ENCODE data around the gene GDF2. TPM values are rescaled to one million over a fixed set of nuclear protein-coding genes. Genes with fewer than 3 reads are reported as not detected.

Gene GDF2
- total and polyA plus RNA-seq, 2 experiments from 2014 or later = 0.39 TPM; not detected in 1

GRCh38 chr10:47311193-47311931 lies 10.9 kb upstream of the GDF2 start:
- TF ChIP-seq EZH2phosphoT487 (IDR thresholded peaks at IDR 0.05; ENCODE audit: low read depth, severe bottlenecking, unreplicated experiment) = no peak
- no peak for TF ChIP-seq EZH2 (IDR thresholded peaks at IDR 0.05; ENCODE audit: borderline replicate concordance)
- TF ChIP-seq CTCF (IDR thresholded peaks at IDR 0.05; ENCODE audit: poor library complexity) = no peak
- no peak overlapping the region for H3K4me3 ChIP-seq
- H3K27ac ChIP-seq = no peak overlapping the region

GRCh38 chr10:47311932-47312662 lies 10.2 kb upstream of the GDF2 start:
- no peak for TF ChIP-seq EZH2 (IDR thresholded peaks at IDR 0.05; ENCODE audit: borderline replicate concordance)
- peak; percentile 92 for TF ChIP-seq CTCF (IDR thresholded peaks at IDR 0.05; ENCODE audit: poor library complexity)
- no peaks in the 10 kb centered on the region for H3K9me2 ChIP-seq (replicated peaks; ENCODE audit: insufficient read depth)
- no peak overlapping the region for H3K4me3 ChIP-seq
- WGBS (ENCODE audit: low lambda C conversion rate, missing lambda C conversion rate) = 34% methylated on average over 20 of the region's 20 CpGs
- DNase-seq (ENCODE audit: low spot score) = peak; percentile 88
- no peaks in the 10 kb centered on the region for H3K79me2 ChIP-seq
- no peaks in the 10 kb centered on the region for H3K9me3 ChIP-seq (ENCODE audit: low read depth)
- H3K4me2 ChIP-seq = no peak overlapping the region
- H2AFZ ChIP-seq = no peak overlapping the region
- no peak overlapping the region for H3K27ac ChIP-seq
- peaks cover 11% of the 10 kb centered on the region for H3K4me1 ChIP-seq (ENCODE audit: insufficient read depth)
- no peaks in the 10 kb centered on the region for H4K20me1 ChIP-seq (ENCODE audit: insufficient read depth, poor library complexity, severe bottlenecking)
- no peaks in the 10 kb centered on the region for H3K36me3 ChIP-seq (replicated peaks; ENCODE audit: insufficient read depth, low read depth)
- peaks cover 5% of the 10 kb centered on the region for H3K27me3 ChIP-seq

More at GRCh38 chr10:47311193-47311931, 10.9 kb upstream of the GDF2 start:
- H3K79me2 ChIP-seq = no peaks in the 10 kb centered on the region
- H3K36me3 ChIP-seq (replicated peaks; ENCODE audit: insufficient read depth, low read depth) = no peaks in the 10 kb centered on the region
- H2AFZ ChIP-seq = no peak overlapping the region
- peaks cover 5% of the 10 kb centered on the region for H3K27me3 ChIP-seq
- H4K20me1 ChIP-seq (ENCODE audit: insufficient read depth, poor library complexity, severe bottlenecking) = no peaks in the 10 kb centered on the region
- H3K9me3 ChIP-seq (ENCODE audit: low read depth) = no peaks in the 10 kb centered on the region
- no peaks in the 10 kb centered on the region for H3K9me2 ChIP-seq (replicated peaks; ENCODE audit: insufficient read depth)
- WGBS (ENCODE audit: low lambda C conversion rate, missing lambda C conversion rate) = 67% methylated on average over 10 of the region's 10 CpGs
- H3K4me2 ChIP-seq = no peak overlapping the region
- H3K4me1 ChIP-seq (ENCODE audit: insufficient read depth) = peaks cover 11% of the 10 kb centered on the region
- no peak for DNase-seq (ENCODE audit: low spot score)

GRCh38 chr10:47312663-47312995 lies 9.6 kb upstream of the GDF2 start:
- Histone ChIP-seq H3K4me2 (no peak overlapping the region), H3K4me1 (ENCODE audit: insufficient read depth) (peaks cover 11% of the 10 kb centered on the region), H3K36me3 (replicated peaks; ENCODE audit: insufficient read depth, low read depth) (no peaks in the 10 kb centered on the region), H3K9me2 (replicated peaks; ENCODE audit: insufficient read depth) (no peaks in the 10 kb centered on the region), H2AFZ (no peak overlapping the region), H3K79me2 (no peaks in the 10 kb centered on the region), H3K27ac (no peak overlapping the region), H4K20me1 (ENCODE audit: insufficient read depth, poor library complexity, severe bottlenecking) (no peaks in the 10 kb centered on the region), H3K9me3 (ENCODE audit: low read depth) (no peaks in the 10 kb centered on the region), H3K4me3 (no peak overlapping the region), H3K27me3 (peaks cover 5% of the 10 kb centered on the region)
- DNase-seq (ENCODE audit: low spot score) = no peak
- WGBS (ENCODE audit: low lambda C conversion rate, missing lambda C conversion rate) = 78% methylated on average over 7 of the region's 7 CpGs
- TF ChIP-seq CTCF (IDR thresholded peaks at IDR 0.05; ENCODE audit: poor library complexity) = no peak
